H9 (cell line): Measurements from ENCODE around the gene TSC1. TPM values are rescaled to one million over a fixed set of nuclear protein-coding genes. Genes with fewer than 3 reads are reported as not detected.

ENCODE experiments used
- DNase-seq: peaks from one replicate; pipeline ENCODE4 v3.0.0-alpha.2; 2017
- H2AFZ ChIP-seq: one replicate; pipeline ENCODE4 v1.6.1; 2013; ENCODE audit warnings: mild to moderate bottlenecking, low read length, control low read depth, moderate library complexity
- H2AK5ac ChIP-seq: 2 replicates; pipeline ENCODE4 v1.6.1; 2013; ENCODE audit warnings: low read length, control low read depth, mixed read lengths; ENCODE audit not compliant: insufficient read length
- H2BK120ac ChIP-seq: one replicate; pipeline ENCODE4 v1.6.1; 2013; ENCODE audit warnings: low read depth, mild to moderate bottlenecking, low read length, control low read depth, inconsistent platforms; ENCODE audit not compliant: poor library complexity, severe bottlenecking
- H2BK12ac ChIP-seq: 2 replicates; pipeline ENCODE4 v1.6.1; 2013; ENCODE audit warnings: low read length, control low read depth, mixed read lengths, low read depth; ENCODE audit not compliant: insufficient read length
- H2BK15ac ChIP-seq: 2 replicates; pipeline ENCODE4 v1.6.1; 2013; ENCODE audit warnings: low read depth, low read length, control low read depth
- H2BK20ac ChIP-seq: one replicate; pipeline ENCODE4 v1.6.1; 2013; ENCODE audit warnings: low read depth, mild to moderate bottlenecking, low read length, control low read depth, inconsistent platforms; ENCODE audit not compliant: poor library complexity, severe bottlenecking
- H2BK5ac ChIP-seq: 2 replicates; pipeline ENCODE4 v1.6.1; 2013; ENCODE audit warnings: low read length, control low read depth, mixed read lengths; ENCODE audit not compliant: insufficient read length
- H3K14ac ChIP-seq: 2 replicates; pipeline ENCODE4 v1.6.1; 2013; ENCODE audit warnings: low read length, control low read depth; ENCODE audit not compliant: insufficient read depth
- H3K18ac ChIP-seq: 2 replicates; pipeline ENCODE4 v1.6.1; 2013; ENCODE audit warnings: low read depth, mild to moderate bottlenecking, mixed read lengths, low read length, control low read depth; ENCODE audit not compliant: insufficient read length
- H3K23ac ChIP-seq: 2 replicates; pipeline ENCODE4 v1.6.1; 2013; ENCODE audit warnings: low read length, control low read depth, mixed read lengths, low read depth; ENCODE audit not compliant: insufficient read length
- H3K23me2 ChIP-seq: 2 replicates; pipeline ENCODE4 v1.6.1; 2013; ENCODE audit warnings: low read depth, mild to moderate bottlenecking, mixed read lengths, low read length, control low read depth; ENCODE audit not compliant: insufficient read length, poor library complexity, severe bottlenecking
- H3K27ac ChIP-seq: 2 replicates; pipeline ENCODE4 v1.5.1; 2013; ENCODE audit warnings: low read length, control low read depth, mixed read lengths, low read depth; ENCODE audit not compliant: insufficient read length
- H3K27me3 ChIP-seq: 2 replicates; pipeline ENCODE4 v1.6.1; 2013; ENCODE audit warnings: low read length, control low read depth, inconsistent platforms; ENCODE audit not compliant: insufficient read depth
- H3K4ac ChIP-seq: 2 replicates; pipeline ENCODE4 v1.6.1; 2013; ENCODE audit warnings: low read depth, mild to moderate bottlenecking, control low read depth, inconsistent platforms, low read length, moderate library complexity
- H3K4me1 ChIP-seq: 2 replicates; pipeline ENCODE4 v1.6.1; 2013; ENCODE audit warnings: low read length, control low read depth, inconsistent platforms; ENCODE audit not compliant: insufficient read depth
- H3K4me2 ChIP-seq: 2 replicates; pipeline ENCODE4 v1.6.1; 2013; ENCODE audit warnings: low read length, control low read depth, mixed read lengths; ENCODE audit not compliant: insufficient read length, insufficient read depth
- H3K56ac ChIP-seq: 2 replicates; pipeline ENCODE4 v1.6.1; 2013; ENCODE audit warnings: low read depth, mild to moderate bottlenecking, mixed read lengths, low read length, control low read depth; ENCODE audit not compliant: insufficient read length
- H3K79me1 ChIP-seq: 2 replicates; pipeline ENCODE4 v1.6.1; 2013; ENCODE audit warnings: low read depth, mild to moderate bottlenecking, moderate library complexity, low read length, control low read depth, inconsistent platforms; ENCODE audit not compliant: insufficient read depth, poor library complexity, severe bottlenecking
- H3K79me2 ChIP-seq: 2 replicates; pipeline ENCODE4 v1.6.1; 2013; ENCODE audit warnings: low read length, control low read depth, inconsistent platforms; ENCODE audit not compliant: insufficient read depth
- H3K9ac ChIP-seq: 2 replicates; pipeline ENCODE4 v1.6.1; 2013; ENCODE audit warnings: low read length, control low read depth, mixed read lengths; ENCODE audit not compliant: insufficient read length; ENCODE audit errors: extremely low read depth
- H3K9me3 ChIP-seq: one replicate; pipeline ENCODE4 v1.6.1; 2013; ENCODE audit warnings: low read depth, low read length, inconsistent platforms; ENCODE audit not compliant: control insufficient read depth
- H3T11ph ChIP-seq: one replicate; pipeline ENCODE4 v1.6.1; 2013; ENCODE audit warnings: mild to moderate bottlenecking, low read length, control low read depth, inconsistent platforms
- H4K20me1 ChIP-seq: one replicate; pipeline ENCODE4 v1.6.1; 2013; ENCODE audit not compliant: control insufficient read depth, insufficient read length, insufficient read depth
- H4K5ac ChIP-seq: 2 replicates; pipeline ENCODE4 v1.6.1; 2013; ENCODE audit warnings: low read depth, mild to moderate bottlenecking, mixed read lengths, low read length, control low read depth; ENCODE audit not compliant: insufficient read length
- H4K8ac ChIP-seq: replicated peaks from 2 replicates; pipeline ENCODE4 v1.6.1; 2013; ENCODE audit warnings: low read length, control low read depth, mixed read lengths, low read depth; ENCODE audit not compliant: insufficient read length
- H4K91ac ChIP-seq: 2 replicates; pipeline ENCODE4 v1.6.1; 2013; ENCODE audit warnings: low read depth, mild to moderate bottlenecking, moderate library complexity, mixed read lengths, low read length, control low read depth; ENCODE audit not compliant: insufficient read length
- H3K27ac Mint-ChIP-seq, 3 experiments: 2 replicates in 2 of 3; 3 replicates in 1 of 3; pipeline ENCODE4 v1.8.0; 2020 to 2021; ENCODE audit warnings: mixed read lengths in 3 of 3, mild to moderate bottlenecking in 1 of 3, moderate library complexity in 1 of 3
- H3K27me3 Mint-ChIP-seq: 2 replicates; pipeline ENCODE4 v1.8.0; 2021; ENCODE audit warnings: low read depth, mild to moderate bottlenecking, moderate library complexity, mixed read lengths
- H3K36me3 Mint-ChIP-seq, 3 experiments: 2 replicates in 2 of 3; 3 replicates in 1 of 3; pipeline ENCODE4 v1.8.0; 2020 to 2021; ENCODE audit warnings: low read depth in 3 of 3, mixed read lengths in 3 of 3; ENCODE audit not compliant: insufficient read depth in 1 of 3
- H3K4me1 Mint-ChIP-seq, 2 experiments: 2 replicates each; pipeline ENCODE4 v1.8.0; 2020; ENCODE audit warnings: mixed read lengths in 2 of 2
- H3K4me3 Mint-ChIP-seq, 2 experiments: 2 replicates in 1 of 2; 3 replicates in 1 of 2; pipeline ENCODE4 v1.8.0; 2020 to 2021; ENCODE audit warnings: mild to moderate bottlenecking in 2 of 2, mixed read lengths in 2 of 2, moderate library complexity in 1 of 2
- H3K9me3 Mint-ChIP-seq, 2 experiments: 2 replicates in 1 of 2; 3 replicates in 1 of 2; pipeline ENCODE4 v1.8.0; 2020; ENCODE audit warnings: mild to moderate bottlenecking in 2 of 2, mixed read lengths in 2 of 2, moderate library complexity in 1 of 2
- CTCF ChIP-seq: fragments of 200-600 bp; sonication (generic); conservative IDR thresholded peaks from 3 replicates; pipeline ENCODE4 v1.8.0; 2021; ENCODE audit warnings: antibody characterized with exemption, mild to moderate bottlenecking
- WGBS: extraction: QIAGEN DNeasy Blood & Tissue Kit; methylation state at CpG from one replicate; pipeline ENCODE4 v1.1.7; 2013; ENCODE audit warnings: missing lambda C conversion rate, low lambda C conversion rate, mixed read lengths; ENCODE audit not compliant: insufficient read length; ENCODE audit errors: extremely low coverage; 5-methylcytosine and 5-hydroxymethylcytosine counted together
- total RNA-seq: library from RNA; stranded (reverse); gene quantifications from 2 replicates; pipeline ENCODE4 v1.2.1, GENCODE V29; 2021

The TSC1 gene
- total RNA-seq, 1 experiment from 2014 or later: 32.7 TPM

- Histone ChIP-seq H3K23ac (no peak overlapping the region), H2BK12ac (no peak overlapping the region), H4K20me1 (no peaks in the 10 kb centered on the region), H3K79me1 (no peaks in the 10 kb centered on the region), H3K56ac (no peak overlapping the region), H4K91ac (no peak overlapping the region), H4K5ac (no peak overlapping the region), H2BK20ac (no peak overlapping the region), H2BK120ac (no peak overlapping the region), H2AFZ (no peak overlapping the region), H3K4me1 (no peaks in the 10 kb centered on the region), H3K27ac (no peak overlapping the region), H3K79me2 (no peaks in the 10 kb centered on the region), H3K9me3 (no peaks in the 10 kb centered on the region), H3K4me2 (no peak overlapping the region), H2BK15ac (no peak overlapping the region), H3K27me3 (peaks cover 4% of the 10 kb centered on the region; the same call in 1 of the 2 replicates), H3K9ac (no peak overlapping the region), H3K23me2 (no peaks in the 10 kb centered on the region), H4K8ac (no peak overlapping the region), H3K4ac (no peak overlapping the region), H2BK5ac (no peak overlapping the region), H3K18ac (no peak overlapping the region), H3T11ph (no peak overlapping the region), H2AK5ac (no peak overlapping the region), H3K14ac (no peak overlapping the region)
- H3K9me3 Mint-ChIP-seq: no peaks in the 10 kb centered on the region; a peak in 1 of 5 replicates
- no peak for DNase-seq
- TF ChIP-seq CTCF: no peak
- no peak overlapping the region for H3K27ac Mint-ChIP-seq
- H3K4me3 Mint-ChIP-seq: no peak overlapping the region; a peak in 1 of 5 replicates
- H3K4me1 Mint-ChIP-seq: peaks cover 9 to 10% of the 10 kb centered on the region in 2 experiments
- peaks cover 63% of the 10 kb centered on the region for H3K27me3 Mint-ChIP-seq
- H3K36me3 Mint-ChIP-seq: no peaks in the 10 kb centered on the region
- no CpG with 5 or more reads among the region's 11 CpGs for WGBS
Observed at GRCh38 chr9:132983491-132984201, 39.2 kb upstream of the TSC1 start.
